AML-193 (cell line): ENCODE results near the gene CYBC1.

Experiments used
- DNase-seq, 2 experiments: peaks; one replicate each; lab custom pipeline; 2025; lab: John Stamatoyannopoulos, UW

The CYBC1 gene

GRCh38 chr17:82450357-82451106 is at the start of gene CYBC1:
Gene CYBC1 (minus strand): TSS chr17:82450752. CDS start chr17:82449254, 1,498 bp downstream.
- DNase-seq: peak; percentile 89 to 95

- DNase-seq: peak; percentile 59 to 69
Observed at GRCh38 chr17:82497483-82498405, 47.2 kb upstream of the CYBC1 start.

GRCh38 chr17:82496529-82497434 is 46.2 kb upstream of the CYBC1 start:
- DNase-seq: peak; percentile 94 to 95

- no peak for DNase-seq
Observed at GRCh38 chr17:82495844-82496528, 45.4 kb upstream of the CYBC1 start.

GRCh38 chr17:82494236-82495055 is 43.9 kb upstream of the CYBC1 start:
- DNase-seq: peak; percentile 98 to 99

- no peak for DNase-seq
Observed at GRCh38 chr17:82493226-82493781, 42.8 kb upstream of the CYBC1 start.

- no peak for DNase-seq
Observed at GRCh38 chr17:82492643-82493225, 42.2 kb upstream of the CYBC1 start.

- DNase-seq: no peak
Observed at GRCh38 chr17:82491533-82491932, 41.0 kb upstream of the CYBC1 start.

- no peak for DNase-seq
Observed at GRCh38 chr17:82491196-82491530, 40.6 kb upstream of the CYBC1 start.

- DNase-seq: no peak
Observed at GRCh38 chr17:82490512-82491195, 40.1 kb upstream of the CYBC1 start.

GRCh38 chr17:82489851-82490511 is 39.4 kb upstream of the CYBC1 start:
- no peak for DNase-seq

- DNase-seq: no peak
Observed at GRCh38 chr17:82489117-82489516, 38.6 kb upstream of the CYBC1 start.

- DNase-seq: no peak
Observed at GRCh38 chr17:82487910-82488309, 37.4 kb upstream of the CYBC1 start.

- DNase-seq: no peak
Observed at GRCh38 chr17:82486231-82487094, 35.9 kb upstream of the CYBC1 start.

GRCh38 chr17:82483836-82484235 is 33.3 kb upstream of the CYBC1 start:
- no peak for DNase-seq

GRCh38 chr17:82483204-82483660 is 32.7 kb upstream of the CYBC1 start:
- DNase-seq: no peak

GRCh38 chr17:82480318-82480717 is 29.8 kb upstream of the CYBC1 start:
- no peak for DNase-seq

GRCh38 chr17:82479602-82480001 is 29.1 kb upstream of the CYBC1 start:
- no peak for DNase-seq
